Retinal pigment epithelial cell (primary cell): Measurements from ENCODE around the gene RELN.

Source experiments
- DNase-seq: peaks from one replicate; pipeline ENCODE4 v3.0.0-alpha.2; 2010; ENCODE audit warnings: low read depth
- H3K4me3 ChIP-seq: 2 replicates; pipeline ENCODE4 v1.5.1; 2011; ENCODE audit warnings: mild to moderate bottlenecking, low read length, control low read depth, moderate library complexity
- CTCF ChIP-seq: conservative IDR thresholded peaks from 2 replicates; pipeline ENCODE4 v1.5.1; 2011; ENCODE audit warnings: low read depth, low read length, control low read depth, inconsistent platforms

The RELN gene

GRCh38 chr7:103936558-103936957 lies 52.9 kb downstream of the RELN start:
- no peak for TF ChIP-seq CTCF
- H3K4me3 ChIP-seq, result no peak overlapping the region
- no peak for DNase-seq

GRCh38 chr7:103934508-103934907 lies 55.0 kb downstream of the RELN start:
- no peak overlapping the region for H3K4me3 ChIP-seq
- no peak for TF ChIP-seq CTCF
- no peak for DNase-seq

- H3K4me3 ChIP-seq, result no peak overlapping the region
- no peak for DNase-seq
- no peak for TF ChIP-seq CTCF
Observed at GRCh38 chr7:103932389-103932788, 57.1 kb downstream of the RELN start.

- no peak for DNase-seq
- no peak overlapping the region for H3K4me3 ChIP-seq
- TF ChIP-seq CTCF, result no peak
Observed at GRCh38 chr7:103929901-103930311, 59.6 kb downstream of the RELN start.

GRCh38 chr7:103928581-103928980 lies 60.9 kb downstream of the RELN start:
- no peak overlapping the region for H3K4me3 ChIP-seq
- no peak for TF ChIP-seq CTCF
- DNase-seq, result no peak

GRCh38 chr7:103924184-103924583 lies 65.3 kb downstream of the RELN start:
- no peak for DNase-seq
- TF ChIP-seq CTCF, result no peak
- H3K4me3 ChIP-seq, result no peak overlapping the region

GRCh38 chr7:103922407-103922806 lies 67.1 kb downstream of the RELN start:
- TF ChIP-seq CTCF, result no peak
- H3K4me3 ChIP-seq, result no peak overlapping the region
- DNase-seq, result no peak
